NOMO-1 treated with DMSO at 0.1 percent for 48 hours (cell line): ENCODE results near the gene HTR3A.

ENCODE experiments used
- DNase-seq: peaks from one replicate; lab custom pipeline; 2025; ENCODE audit not compliant: unreplicated experiment; lab: John Stamatoyannopoulos, UW

The HTR3A gene

GRCh38 chr11:114016986-114017385 lies 42.1 kb downstream of the HTR3A start:
- no peak for DNase-seq

DNA sequence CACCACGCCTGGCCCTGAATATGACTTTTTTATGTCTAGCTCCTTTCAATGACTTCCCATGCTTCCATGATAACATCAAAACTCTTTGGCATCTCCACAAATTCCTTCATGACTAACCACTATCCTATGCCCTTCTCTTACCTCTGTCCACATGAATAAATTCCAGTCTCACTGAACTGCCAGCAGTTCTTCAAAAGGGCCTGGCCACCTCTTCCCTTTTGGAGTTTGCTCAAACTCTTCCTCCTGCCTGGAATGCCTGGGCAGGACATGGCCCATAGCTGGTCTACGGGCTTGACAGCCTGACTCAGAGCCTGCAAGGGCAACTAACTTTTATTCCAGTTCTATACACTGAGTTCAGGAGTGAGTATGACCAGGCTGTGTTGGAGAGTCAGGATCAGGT lies 42.8 kb downstream of the HTR3A start:
- no peak for DNase-seq

GRCh38 chr11:114019046-114019445 lies 44.1 kb downstream of the HTR3A start:
- DNase-seq: no peak

DNA sequence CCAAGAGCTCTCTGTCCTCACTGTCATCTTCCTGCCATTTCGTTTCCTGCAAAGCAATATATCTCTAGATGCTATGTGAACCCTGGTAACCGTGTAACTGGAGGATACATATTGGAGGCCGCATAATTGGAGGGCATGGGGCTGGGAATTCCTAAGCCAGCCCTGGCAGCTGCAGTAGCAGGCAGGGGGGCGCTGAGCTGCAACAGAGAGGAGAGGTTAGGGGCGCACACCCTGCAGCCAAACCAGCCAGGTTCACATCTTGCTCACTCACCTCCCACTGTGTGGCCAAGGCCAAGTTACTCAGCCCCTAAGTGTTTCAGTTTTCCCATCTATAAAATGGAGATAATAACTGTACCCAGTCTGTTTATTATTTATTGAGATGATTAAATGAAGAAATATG lies 44.7 kb downstream of the HTR3A start:
- DNase-seq: no peak

DNA sequence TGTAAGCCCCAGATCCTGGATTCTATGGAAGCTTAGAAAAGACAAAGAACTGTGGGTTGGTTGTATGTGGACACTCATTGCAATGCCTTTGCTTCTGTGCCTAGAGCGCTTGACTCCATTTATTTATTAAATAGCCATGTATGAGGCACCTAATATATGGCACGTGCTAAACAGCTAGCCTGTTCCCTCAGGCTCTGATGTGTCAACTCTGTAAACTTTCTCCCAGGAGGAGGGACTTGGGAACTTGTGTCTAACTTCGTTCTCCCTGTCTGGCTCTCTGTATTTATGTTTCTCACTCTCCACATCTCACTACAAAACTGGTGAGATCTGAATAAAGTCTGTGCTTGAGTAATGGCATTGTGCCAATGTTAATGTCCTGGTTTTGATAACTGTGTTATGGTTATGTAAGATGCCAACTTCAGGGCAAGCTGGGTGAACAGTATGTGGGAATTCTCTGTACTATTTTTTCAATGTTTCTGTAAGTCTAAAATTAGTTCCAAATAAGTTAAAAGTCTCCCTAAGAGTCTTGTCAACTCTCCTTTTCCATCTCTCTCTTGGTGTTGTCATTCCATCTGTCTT lies 50.5 kb downstream of the HTR3A start:
- no peak for DNase-seq

- no peak for DNase-seq
Measured at GRCh38 chr11:114026355-114026754, 51.4 kb downstream of the HTR3A start.

DNA sequence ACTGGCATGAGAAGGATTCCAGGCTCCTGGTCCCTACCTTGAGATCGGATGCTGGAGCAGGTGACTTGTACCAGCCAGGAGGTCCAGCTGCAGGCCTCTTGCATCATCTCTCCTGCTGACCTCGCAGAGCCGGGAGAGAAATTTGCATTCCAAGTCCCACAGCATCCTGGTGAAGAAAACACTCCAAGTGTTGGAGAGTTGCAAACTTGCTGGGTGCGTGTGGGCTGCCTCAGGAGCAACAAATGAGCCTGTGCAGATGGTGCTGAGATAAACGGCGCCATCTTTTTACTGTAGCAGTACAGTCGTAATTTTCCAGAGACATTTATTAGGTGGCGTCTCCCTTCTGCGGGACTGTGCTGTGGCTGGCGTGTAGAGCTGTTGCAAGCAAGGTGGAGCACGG lies 52.5 kb downstream of the HTR3A start:
- DNase-seq: no peak

DNA sequence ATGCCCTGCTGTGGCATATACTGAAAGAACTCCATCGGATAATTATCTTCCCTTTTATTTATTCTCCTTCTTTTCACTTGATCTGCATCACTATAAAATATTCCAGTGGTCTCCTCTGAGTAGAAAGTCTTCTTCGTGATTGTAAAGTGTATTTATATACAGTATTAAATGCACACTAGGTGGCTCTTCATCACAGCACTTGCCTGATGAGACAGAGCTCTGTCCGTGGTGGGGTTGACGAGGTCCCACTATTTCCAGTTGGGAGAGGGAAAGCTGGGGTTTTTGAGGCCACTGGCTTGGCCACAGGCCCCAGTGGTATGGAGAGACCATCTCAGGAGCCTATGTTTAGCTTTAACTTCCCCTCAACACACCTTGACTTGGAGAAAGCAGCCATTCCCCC lies 53.0 kb downstream of the HTR3A start:
- no peak for DNase-seq

GRCh38 chr11:114031246-114031966 lies 56.5 kb downstream of the HTR3A start:
- no peak for DNase-seq

DNA sequence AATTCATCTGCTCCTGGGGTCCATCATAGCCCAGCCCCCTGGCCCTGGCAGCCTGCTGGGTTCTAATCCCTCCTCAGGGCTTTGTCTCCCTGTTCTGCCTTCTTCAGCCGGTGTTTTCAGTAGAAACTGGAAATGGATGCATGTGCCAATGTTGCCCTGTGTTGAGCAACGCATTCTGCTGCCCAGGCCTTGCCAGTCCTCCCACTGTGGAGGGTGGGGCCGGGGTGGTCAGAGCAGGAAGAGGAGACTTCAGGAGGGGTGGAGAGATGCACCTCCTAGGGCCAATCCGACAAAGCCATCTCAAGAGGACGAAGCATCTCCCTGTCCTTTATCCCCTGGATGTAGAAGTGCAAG lies 57.0 kb downstream of the HTR3A start:
- DNase-seq: no peak

DNA sequence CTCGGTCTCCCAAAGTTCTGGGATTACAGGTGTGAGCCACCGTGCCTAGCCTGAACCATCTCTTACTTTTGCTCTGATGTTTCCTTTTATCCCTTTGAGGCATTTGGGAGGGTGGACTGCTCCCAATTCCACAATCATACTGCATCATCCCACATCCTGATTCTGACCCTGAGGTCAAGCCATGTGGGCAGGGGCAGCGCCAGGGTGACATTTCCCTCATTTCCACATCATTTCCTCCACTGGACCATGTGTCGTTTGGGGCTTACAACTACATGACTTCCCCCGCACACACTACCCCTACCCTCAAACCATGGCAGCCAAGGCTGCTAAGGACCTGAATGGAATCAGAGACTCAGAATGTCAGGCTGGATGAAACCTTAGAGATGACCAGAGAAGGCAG lies 58.2 kb downstream of the HTR3A start:
- DNase-seq: no peak

DNA sequence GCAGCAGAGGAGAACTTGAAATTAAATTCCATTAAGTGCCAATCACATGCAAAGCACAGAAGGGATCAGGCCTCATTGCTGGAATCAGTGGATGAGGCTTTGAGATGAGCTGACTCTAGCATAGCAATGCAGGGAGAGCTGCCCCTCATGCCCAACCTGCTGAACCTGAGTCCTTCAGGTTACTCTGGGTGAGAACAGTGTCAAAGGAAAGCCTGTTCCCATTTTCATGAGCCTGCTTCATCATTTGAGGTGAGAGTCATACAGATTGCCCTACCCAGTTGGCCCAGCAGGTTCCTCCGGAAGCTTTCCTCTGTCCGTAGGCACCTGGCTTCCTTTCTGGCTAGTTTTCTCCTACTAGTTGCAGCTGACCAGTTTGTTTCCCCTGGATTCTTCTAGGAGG lies 58.7 kb downstream of the HTR3A start:
- no peak for DNase-seq

DNA sequence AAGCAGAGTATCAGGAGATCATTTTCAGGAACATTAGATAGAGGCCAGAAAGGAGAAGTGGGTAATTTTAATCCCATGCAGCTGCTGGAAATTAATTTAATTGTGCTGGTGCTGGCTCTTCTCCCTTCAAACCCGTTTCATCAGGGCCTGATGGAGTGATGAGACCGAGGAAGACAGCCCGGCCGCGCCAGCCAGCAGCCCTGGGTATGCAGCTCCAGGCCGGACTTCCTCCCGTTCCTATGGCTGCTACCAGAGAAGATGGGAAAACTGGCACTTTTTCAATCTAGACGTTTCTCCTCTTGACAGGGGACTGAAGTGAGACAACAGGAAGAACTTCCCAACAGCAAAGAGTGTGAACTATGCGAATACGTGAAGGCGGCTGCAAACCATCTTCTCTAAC lies 60.0 kb downstream of the HTR3A start:
- DNase-seq: no peak

DNA sequence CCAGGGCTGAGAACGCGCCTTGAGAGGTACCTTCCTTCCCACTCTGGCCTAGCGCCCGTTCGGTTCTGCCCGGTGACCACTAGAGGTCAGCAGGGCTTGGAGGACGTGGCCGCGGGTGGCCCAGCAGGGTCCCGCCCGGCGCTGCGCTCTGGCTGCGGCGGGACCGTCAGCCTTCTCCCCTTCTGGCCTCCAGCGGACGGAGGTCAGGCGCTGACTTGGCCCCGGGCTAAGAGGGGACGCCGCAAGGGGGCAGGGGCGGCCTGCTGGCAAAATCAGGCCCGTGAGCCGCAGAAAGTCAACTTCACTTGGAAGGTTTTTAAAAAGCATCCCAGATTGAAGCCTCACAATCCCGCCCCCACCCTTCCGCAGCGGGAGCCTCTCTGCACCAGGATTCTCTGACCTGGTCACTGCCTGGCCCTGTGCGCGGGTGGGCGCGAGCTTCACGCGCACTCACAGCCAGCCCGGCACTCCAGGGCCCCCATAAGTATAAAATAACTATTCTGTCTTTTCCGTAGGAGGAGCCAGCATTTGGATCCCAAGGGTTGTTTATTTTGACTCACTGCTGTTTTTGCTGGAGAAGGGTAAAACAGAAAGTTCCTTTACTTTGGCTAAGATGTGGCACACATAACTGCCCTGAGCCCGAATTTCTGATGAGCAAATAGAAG lies 61.4 kb downstream of the HTR3A start:
- DNase-seq: peak; percentile 53

DNA sequence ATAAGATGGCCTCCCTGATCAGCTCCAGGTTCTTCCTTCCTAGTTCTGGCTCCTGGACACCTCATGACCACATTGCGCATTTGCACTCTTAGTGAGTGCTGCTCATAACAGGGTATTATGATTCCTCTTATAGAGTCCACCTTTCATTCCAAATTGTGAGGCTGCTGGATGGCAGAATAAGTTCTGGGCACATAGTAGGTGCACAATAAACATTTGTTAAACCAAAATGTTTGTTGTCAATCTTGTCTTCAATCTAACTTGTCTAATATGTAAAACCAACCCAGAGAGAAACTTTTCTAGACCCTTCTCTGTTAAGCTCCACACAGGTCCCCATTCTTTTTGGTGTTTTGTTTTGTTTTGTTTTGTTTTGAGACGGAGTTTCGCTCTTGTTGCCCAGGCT lies 62.0 kb downstream of the HTR3A start:
- DNase-seq: no peak

DNA sequence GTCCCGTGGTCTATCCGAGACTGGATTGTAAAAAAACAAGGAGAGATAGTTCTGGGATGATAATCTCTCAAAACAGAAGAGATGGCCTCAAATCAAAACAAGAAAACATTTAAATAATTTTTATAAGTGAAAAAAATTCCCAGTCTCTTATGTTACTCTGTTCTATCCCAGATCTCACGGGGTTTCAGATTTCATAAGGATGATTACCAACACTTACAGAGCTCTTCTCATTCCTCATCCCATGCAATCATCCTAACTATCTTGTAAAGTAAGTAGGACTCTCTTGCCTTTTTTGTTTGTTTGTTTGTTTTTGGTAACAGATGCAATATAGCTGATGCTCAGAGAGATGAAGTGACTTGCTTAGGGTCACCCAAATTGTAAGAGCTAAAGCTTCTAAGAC lies 64.6 kb downstream of the HTR3A start:
- no peak for DNase-seq
